ENCODE results near the gene VMP1.
"Not testable (repeated sequence)": the region's sequence is repeated elsewhere in the genome, so short reads cannot be mapped to it uniquely, and the experiment has no call there.

The VMP1 gene

DNA sequence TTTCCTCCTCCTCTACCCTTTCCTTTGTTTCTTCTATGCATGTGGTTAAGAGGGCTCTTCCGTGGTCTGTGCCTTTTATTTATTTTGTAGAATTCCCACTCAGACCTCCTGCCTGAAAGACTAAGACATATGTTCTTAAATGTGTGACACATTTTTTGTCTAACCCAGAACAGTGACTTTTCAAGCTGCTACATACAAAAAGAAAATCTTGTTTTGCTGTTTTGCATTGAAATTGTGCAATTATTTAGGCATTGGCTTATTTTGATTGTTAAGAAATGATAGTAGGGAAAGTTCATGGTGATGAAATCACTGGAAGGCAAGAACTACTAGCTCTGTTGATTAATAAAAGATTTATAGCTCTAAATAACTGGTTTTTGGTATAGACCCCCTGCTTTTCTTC lies 108.5 kb downstream of the VMP1 start:
- Histone ChIP-seq H3K27ac (ENCODE audit: insufficient read depth, low read depth, low read length, poor library complexity, severe bottlenecking) (no peak overlapping the region), H3K36me3 (ENCODE audit: control insufficient read depth, insufficient read depth, low read length) (no peaks in the 10 kb centered on the region), H3K4me3 (ENCODE audit: insufficient read depth, low read depth, low read length) (no peak overlapping the region), H3K4me1 (ENCODE audit: control insufficient read depth, insufficient read depth, low read length) (no peaks in the 10 kb centered on the region), H3K9me3 (ENCODE audit: control insufficient read depth, low read length) (no peaks in the 10 kb centered on the region), H3K27me3 (ENCODE audit: control insufficient read depth, insufficient read depth, low read length, poor library complexity, severe bottlenecking) (no peaks in the 10 kb centered on the region)
- WGBS, 2 experiments = 86% methylated on average over 1 of the region's 1 CpG; no CpG with 5 or more reads in 1 of the 2 experiments

DNA sequence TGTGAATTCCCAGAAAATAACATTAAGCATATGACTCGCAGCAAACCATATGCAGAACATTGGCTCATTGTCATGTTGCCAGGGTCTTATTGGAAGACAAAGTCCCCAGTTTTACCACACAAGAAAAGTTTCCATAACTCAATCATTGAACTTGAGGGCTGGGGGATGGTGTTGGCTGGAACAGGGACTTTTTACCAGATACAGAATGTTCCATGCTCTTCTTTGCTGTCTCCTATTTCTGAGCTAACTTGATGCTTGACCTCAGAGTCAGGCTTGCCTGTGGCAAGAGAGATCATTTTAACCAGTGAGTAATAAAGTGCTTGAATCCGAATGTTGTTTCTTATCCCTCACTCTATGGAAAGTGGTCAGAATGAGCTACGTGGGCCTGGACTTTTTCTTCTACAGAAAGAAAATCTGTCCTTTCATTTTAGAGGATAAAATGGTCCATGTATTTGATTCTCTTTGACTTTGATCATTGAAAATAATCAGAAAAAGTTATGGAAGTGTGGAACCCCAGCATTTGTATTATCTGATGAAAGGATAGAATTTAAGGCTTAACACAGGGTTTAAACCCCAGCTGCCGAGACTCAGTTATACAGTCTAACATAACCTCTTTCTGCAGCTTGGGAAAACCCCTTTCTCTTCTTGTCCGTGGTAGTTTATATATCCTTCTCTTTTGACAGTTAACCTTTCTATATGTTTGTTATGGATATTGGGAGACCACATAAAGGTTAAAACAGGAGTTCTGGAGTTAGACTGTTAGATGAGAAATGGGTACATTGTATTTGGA lies 118.3 kb downstream of the VMP1 start:
- 96 to 99% methylated on average over 4 to 5 of the region's 5 CpGs for WGBS, 2 experiments
- H3K27me3 ChIP-seq (ENCODE audit: control insufficient read depth, insufficient read depth, low read length, poor library complexity, severe bottlenecking) = no peaks in the 10 kb centered on the region
- H3K4me1 ChIP-seq (ENCODE audit: control insufficient read depth, insufficient read depth, low read length) = no peaks in the 10 kb centered on the region
- no peak overlapping the region for H3K4me3 ChIP-seq (ENCODE audit: insufficient read depth, low read depth, low read length)
- no peaks in the 10 kb centered on the region for H3K36me3 ChIP-seq (ENCODE audit: control insufficient read depth, insufficient read depth, low read length)
- H3K27ac ChIP-seq (ENCODE audit: insufficient read depth, low read depth, low read length, poor library complexity, severe bottlenecking) = no peak overlapping the region
- no peaks in the 10 kb centered on the region for H3K9me3 ChIP-seq (ENCODE audit: control insufficient read depth, low read length)

DNA sequence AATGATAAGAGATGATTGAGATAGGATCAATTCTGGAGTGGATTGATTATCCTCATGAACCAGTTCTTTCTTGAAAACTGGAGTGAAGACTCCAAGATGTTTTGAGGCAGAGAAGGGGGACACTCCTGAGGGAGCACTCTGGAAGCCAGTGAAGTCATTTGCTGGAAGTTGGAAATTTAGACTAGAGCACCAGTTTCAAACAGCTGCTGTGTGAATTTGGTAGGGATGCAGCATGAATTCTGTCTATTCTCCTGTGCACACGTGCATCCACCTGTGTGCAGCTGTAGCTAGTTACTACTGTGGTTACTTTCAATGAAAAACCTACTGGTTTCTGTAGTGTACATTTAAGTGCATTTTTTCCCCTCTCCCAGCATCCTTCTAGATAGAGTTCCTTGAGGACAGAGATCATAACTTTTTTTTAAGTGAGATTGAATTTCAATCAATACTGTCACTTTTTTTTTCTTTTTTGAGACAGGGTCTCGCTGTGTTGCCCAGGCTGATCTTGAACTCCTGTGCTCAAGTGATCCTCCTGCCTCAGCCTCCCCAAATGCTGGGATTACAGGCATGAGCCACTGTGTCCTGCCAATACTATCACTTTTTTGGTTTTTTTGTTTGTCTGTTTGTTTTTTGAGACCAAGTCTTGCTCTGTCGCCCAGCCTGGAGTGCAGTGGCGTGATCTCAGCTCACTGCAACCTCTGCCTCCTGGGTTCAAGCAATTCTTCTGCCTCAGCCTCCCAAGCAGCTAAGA lies 119.4 kb downstream of the VMP1 start:
- H3K4me3 ChIP-seq (ENCODE audit: insufficient read depth, low read depth, low read length) = no peak overlapping the region
- no peaks in the 10 kb centered on the region for H3K9me3 ChIP-seq (ENCODE audit: control insufficient read depth, low read length)
- H3K27ac ChIP-seq (ENCODE audit: insufficient read depth, low read depth, low read length, poor library complexity, severe bottlenecking) = no peak overlapping the region
- no peaks in the 10 kb centered on the region for H3K27me3 ChIP-seq (ENCODE audit: control insufficient read depth, insufficient read depth, low read length, poor library complexity, severe bottlenecking)
- no peaks in the 10 kb centered on the region for H3K4me1 ChIP-seq (ENCODE audit: control insufficient read depth, insufficient read depth, low read length)
- no peaks in the 10 kb centered on the region for H3K36me3 ChIP-seq (ENCODE audit: control insufficient read depth, insufficient read depth, low read length)
- 93 to 97% methylated on average over 4 of the region's 4 CpGs for WGBS, 2 experiments

DNA sequence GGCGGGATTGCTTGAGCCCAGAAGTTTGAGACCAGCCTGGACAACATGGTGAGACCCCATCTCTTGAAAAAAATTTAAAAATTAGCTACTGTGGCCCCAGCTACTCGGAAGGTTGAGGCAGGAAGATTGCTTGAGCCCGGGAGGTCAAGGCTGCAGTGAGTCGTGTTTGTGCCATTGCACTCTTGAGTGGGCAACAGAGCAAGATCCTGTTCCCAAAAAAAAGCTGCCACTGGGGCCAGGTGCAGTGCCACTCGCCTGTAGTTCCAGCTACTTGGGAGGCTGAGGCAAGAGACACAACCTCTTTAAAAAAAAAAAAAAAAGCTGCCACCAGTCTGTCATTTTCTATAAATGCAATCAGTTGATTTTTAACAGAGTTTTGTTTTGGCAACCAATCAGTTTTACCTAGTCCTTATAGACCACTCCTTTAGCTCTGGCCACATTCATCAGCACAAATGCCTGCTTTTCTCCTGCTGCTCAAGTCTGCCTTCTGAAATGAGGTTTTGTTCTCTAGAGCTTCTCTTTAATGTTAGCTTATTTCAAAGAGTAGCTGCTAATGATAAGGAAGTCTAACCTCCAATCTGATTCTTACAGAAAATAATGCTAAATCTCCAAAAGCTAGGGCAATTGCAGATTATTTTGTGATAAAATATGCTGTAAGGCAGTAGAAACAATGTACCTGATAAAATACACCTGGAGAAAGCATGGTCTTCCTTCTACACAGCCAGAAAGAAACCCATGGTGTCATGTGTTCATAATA lies 120.4 kb downstream of the VMP1 start:
- H3K36me3 ChIP-seq (ENCODE audit: control insufficient read depth, insufficient read depth, low read length) = no peaks in the 10 kb centered on the region
- H3K4me1 ChIP-seq (ENCODE audit: control insufficient read depth, insufficient read depth, low read length) = no peaks in the 10 kb centered on the region
- no peaks in the 10 kb centered on the region for H3K27me3 ChIP-seq (ENCODE audit: control insufficient read depth, insufficient read depth, low read length, poor library complexity, severe bottlenecking)
- no peak overlapping the region for H3K27ac ChIP-seq (ENCODE audit: insufficient read depth, low read depth, low read length, poor library complexity, severe bottlenecking)
- H3K9me3 ChIP-seq (ENCODE audit: control insufficient read depth, low read length) = no peaks in the 10 kb centered on the region
- WGBS, 2 experiments = 90 to 91% methylated on average over 5 of the region's 5 CpGs
- no peak overlapping the region for H3K4me3 ChIP-seq (ENCODE audit: insufficient read depth, low read depth, low read length)

DNA sequence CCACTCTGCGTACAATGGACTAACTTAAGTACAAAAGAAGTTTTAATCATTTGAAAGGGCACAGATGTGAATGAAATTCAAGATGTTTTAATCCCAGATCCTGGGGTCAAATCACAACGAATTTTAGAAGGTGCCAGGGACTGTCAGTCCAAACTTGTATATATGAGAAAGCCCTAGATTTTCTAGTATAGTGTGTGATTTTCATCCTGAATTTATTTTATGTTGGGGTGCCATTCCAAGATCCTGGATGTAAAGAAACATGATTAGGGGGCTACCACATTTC lies 121.0 kb downstream of the VMP1 start:
- Histone ChIP-seq H3K36me3 (ENCODE audit: control insufficient read depth, insufficient read depth, low read length) (no peaks in the 10 kb centered on the region), H3K27ac (ENCODE audit: insufficient read depth, low read depth, low read length, poor library complexity, severe bottlenecking) (no peak overlapping the region), H3K27me3 (ENCODE audit: control insufficient read depth, insufficient read depth, low read length, poor library complexity, severe bottlenecking) (no peaks in the 10 kb centered on the region), H3K9me3 (ENCODE audit: control insufficient read depth, low read length) (no peaks in the 10 kb centered on the region), H3K4me1 (ENCODE audit: control insufficient read depth, insufficient read depth, low read length) (no peaks in the 10 kb centered on the region), H3K4me3 (ENCODE audit: insufficient read depth, low read depth, low read length) (no peak overlapping the region)
- WGBS, 2 experiments = 90 to 94% methylated on average over 2 of the region's 2 CpGs

DNA sequence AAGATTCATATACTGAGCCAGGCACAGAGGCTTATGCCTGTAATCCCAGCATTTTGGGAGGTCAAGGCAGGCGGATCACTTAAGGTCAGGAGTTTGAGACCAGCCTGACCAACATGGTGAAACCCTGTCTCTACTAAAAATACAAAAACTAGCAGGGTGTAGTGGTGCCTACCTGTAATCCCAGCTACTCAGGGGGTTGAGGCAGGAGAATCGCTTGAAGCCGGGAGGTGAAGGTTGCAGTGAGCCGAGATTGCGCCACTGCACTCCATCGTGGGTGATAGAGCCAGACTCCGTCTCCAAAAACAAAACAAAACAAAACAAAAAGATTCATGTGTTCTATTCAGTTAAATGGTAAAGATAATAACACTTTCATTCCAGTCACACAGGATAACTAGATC lies 121.4 kb downstream of the VMP1 start:
- 84 to 88% methylated on average over 6 to 7 of the region's 7 CpGs for WGBS, 2 experiments
- H3K4me3 ChIP-seq (ENCODE audit: insufficient read depth, low read depth, low read length) = not testable (repeated sequence)

DNA sequence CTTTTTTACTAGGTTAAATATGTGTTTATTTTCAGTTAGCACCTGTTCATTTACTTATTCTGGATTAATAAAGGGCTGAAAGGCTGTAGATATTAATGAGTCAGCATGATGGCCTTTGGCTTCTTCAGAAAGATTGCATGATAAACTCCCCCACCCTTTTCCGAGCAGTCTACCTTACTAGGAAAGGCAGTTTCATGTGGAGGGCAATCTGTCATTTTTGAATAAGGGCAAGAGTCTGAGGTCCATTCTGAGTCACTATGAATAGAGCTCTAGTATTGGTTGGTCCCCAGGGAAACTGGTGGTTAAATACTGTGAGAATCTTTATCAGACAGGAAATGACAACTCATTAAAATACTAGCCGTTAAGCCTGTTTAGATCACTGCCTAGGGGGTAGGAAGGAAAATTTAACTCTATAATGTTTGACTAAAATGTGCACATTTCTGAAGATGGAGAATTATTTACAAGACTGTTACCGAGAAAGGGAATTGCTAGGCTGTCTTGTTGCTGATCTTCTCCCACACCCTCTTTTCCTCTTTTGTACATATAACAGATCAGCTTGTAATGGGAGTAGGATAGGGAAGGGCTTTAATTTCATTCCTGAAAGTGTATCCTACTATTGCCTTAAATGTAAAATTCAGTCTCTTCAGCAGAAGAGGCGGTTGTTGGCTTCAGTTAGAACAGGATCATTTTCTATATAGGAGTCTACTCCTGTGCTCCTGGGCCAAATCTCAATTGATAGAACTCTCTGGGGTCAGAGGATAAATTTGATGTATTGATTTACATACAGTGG lies 122.0 kb downstream of the VMP1 start:
- Histone ChIP-seq H3K27me3 (ENCODE audit: control insufficient read depth, insufficient read depth, low read length, poor library complexity, severe bottlenecking) (no peaks in the 10 kb centered on the region), H3K9me3 (ENCODE audit: control insufficient read depth, low read length) (no peaks in the 10 kb centered on the region), H3K27ac (ENCODE audit: insufficient read depth, low read depth, low read length, poor library complexity, severe bottlenecking) (no peak overlapping the region), H3K4me3 (ENCODE audit: insufficient read depth, low read depth, low read length) (no peak overlapping the region), H3K36me3 (ENCODE audit: control insufficient read depth, insufficient read depth, low read length) (no peaks in the 10 kb centered on the region), H3K4me1 (ENCODE audit: control insufficient read depth, insufficient read depth, low read length) (no peaks in the 10 kb centered on the region)
- WGBS, 2 experiments = 84 to 86% methylated on average over 1 to 3 of the region's 4 CpGs

More for the DNA sequence above, 121.4 kb downstream of the VMP1 start:
- H3K27me3 ChIP-seq (ENCODE audit: control insufficient read depth, insufficient read depth, low read length, poor library complexity, severe bottlenecking); H3K36me3 ChIP-seq (ENCODE audit: control insufficient read depth, insufficient read depth, low read length); H3K27ac ChIP-seq (ENCODE audit: insufficient read depth, low read depth, low read length, poor library complexity, severe bottlenecking); H3K4me1 ChIP-seq (ENCODE audit: control insufficient read depth, insufficient read depth, low read length); H3K9me3 ChIP-seq (ENCODE audit: control insufficient read depth, low read length): not testable (repeated sequence)

DNA sequence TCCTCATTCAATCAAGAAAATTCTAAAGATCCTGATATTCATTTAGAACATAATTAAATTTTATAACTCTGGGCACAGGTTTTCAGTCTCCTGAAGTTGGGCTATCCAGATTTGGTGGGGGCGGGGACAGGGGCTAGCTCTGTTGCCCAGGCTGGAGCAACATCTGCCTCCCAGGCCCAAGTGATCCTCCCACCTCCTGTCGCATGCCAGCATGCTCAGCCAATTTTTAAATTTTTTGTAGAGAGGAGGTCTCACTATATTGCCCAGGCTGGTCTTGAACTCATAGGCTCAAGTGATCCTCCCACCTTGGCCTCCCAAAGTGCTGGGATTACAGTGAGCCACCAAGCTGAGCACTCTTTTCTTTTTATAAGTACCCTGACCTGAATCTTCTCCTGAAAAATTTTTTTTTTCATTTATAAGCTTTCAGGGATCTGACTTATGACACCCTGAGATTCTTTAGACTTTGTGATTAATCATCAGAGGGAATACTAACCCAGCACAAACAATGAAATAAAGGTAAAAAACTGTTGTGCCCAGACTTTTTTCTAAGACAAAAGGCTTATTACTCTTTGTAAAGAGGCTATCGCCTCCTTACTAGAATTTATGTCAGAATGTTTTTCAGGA lies 122.7 kb downstream of the VMP1 start:
- H3K4me3 ChIP-seq (ENCODE audit: insufficient read depth, low read depth, low read length) = no peak overlapping the region

DNA sequence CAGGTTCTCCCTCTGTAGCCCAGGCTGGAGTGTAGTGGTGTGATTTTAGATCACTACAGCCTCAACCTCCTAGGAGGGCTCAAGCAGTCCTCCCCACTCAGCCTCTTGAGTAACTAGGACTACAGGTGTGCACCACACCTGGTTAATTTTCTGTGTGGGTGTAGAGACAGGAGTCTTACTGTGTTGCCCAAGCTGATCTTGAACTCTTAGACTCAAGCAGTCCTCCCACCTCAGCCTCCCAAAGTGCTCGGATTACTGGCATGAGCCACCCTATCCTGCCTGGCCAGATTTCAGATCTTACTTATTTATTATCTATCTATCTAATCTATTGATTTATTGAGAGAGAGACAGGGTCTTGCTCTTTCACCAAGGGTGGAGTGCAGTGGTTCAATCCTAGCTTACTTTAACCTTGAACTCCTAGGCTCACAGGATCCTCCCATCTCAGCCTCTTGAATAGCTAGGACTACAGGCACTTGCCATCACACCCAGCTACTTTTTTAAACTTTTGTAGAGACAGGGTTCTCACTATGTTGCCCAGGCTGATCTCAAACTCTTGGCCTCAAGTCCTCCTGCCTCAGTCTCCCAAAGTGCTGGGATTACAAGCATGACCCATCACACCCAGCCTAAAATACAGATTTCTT lies 123.5 kb downstream of the VMP1 start:
- no peak overlapping the region for H3K4me3 ChIP-seq (ENCODE audit: insufficient read depth, low read depth, low read length)
- H3K36me3 ChIP-seq (ENCODE audit: control insufficient read depth, insufficient read depth, low read length) = no peaks in the 10 kb centered on the region
- H3K27ac ChIP-seq (ENCODE audit: insufficient read depth, low read depth, low read length, poor library complexity, severe bottlenecking) = no peak overlapping the region
- H3K4me1 ChIP-seq (ENCODE audit: control insufficient read depth, insufficient read depth, low read length) = no peaks in the 10 kb centered on the region
- H3K27me3 ChIP-seq (ENCODE audit: control insufficient read depth, insufficient read depth, low read length, poor library complexity, severe bottlenecking) = no peaks in the 10 kb centered on the region
- no peaks in the 10 kb centered on the region for H3K9me3 ChIP-seq (ENCODE audit: control insufficient read depth, low read length)
- WGBS, 2 experiments = 93 to 100% methylated on average over 1 of the region's 1 CpG

More for the DNA sequence above, 122.7 kb downstream of the VMP1 start:
- Histone ChIP-seq H3K36me3 (ENCODE audit: control insufficient read depth, insufficient read depth, low read length) (no peaks in the 10 kb centered on the region), H3K9me3 (ENCODE audit: control insufficient read depth, low read length) (no peaks in the 10 kb centered on the region), H3K27me3 (ENCODE audit: control insufficient read depth, insufficient read depth, low read length, poor library complexity, severe bottlenecking) (no peaks in the 10 kb centered on the region), H3K4me1 (ENCODE audit: control insufficient read depth, insufficient read depth, low read length) (no peaks in the 10 kb centered on the region), H3K27ac (ENCODE audit: insufficient read depth, low read depth, low read length, poor library complexity, severe bottlenecking) (no peak overlapping the region)
- 81 to 96% methylated on average over 2 to 3 of the region's 3 CpGs for WGBS, 2 experiments
